GM23338 (cell line): Measurements from ENCODE around the gene FAM20A. TPM values are rescaled to one million over a fixed set of nuclear protein-coding genes. Genes with fewer than 3 reads are reported as not detected.
A peak's percentile ranks its signal among the peaks of the same experiment; 100 is the strongest.

Source experiments
- ATAC-seq: fragments of 200-7000 bp; cut with Tn5 transposase; 3 replicates; pipeline ENCODE4 v1.9.1; 2020
- DNase-seq: peaks from one replicate; pipeline ENCODE4 v3.0.0-alpha.2; 2015; ENCODE audit warnings: low spot score
- H2AFZ ChIP-seq: fragments of 200-600 bp; sonication (generic); 2 replicates; pipeline ENCODE4 v1.8.0; 2016; ENCODE audit warnings: antibody characterized with exemption, mild to moderate bottlenecking, moderate library complexity
- H3F3A ChIP-seq: fragments of 200-600 bp; sonication (generic); replicated peaks from 2 replicates; pipeline ENCODE4 v1.8.0; 2017; ENCODE audit warnings: antibody characterized with exemption, mixed run types, low read depth
- H3K27ac ChIP-seq: fragments of 200-600 bp; sonication (generic); 2 replicates; pipeline ENCODE4 v1.6.1; 2016; ENCODE audit warnings: low read depth
- H3K27me3 ChIP-seq: fragments of 200-600 bp; sonication (generic); 2 replicates; pipeline ENCODE4 v1.8.0; 2016; ENCODE audit warnings: mild to moderate bottlenecking, mixed run types, moderate library complexity; ENCODE audit not compliant: insufficient read depth
- H3K36me3 ChIP-seq: fragments of 200-600 bp; sonication (generic); 2 replicates; pipeline ENCODE4 v1.8.0; 2016; ENCODE audit warnings: mild to moderate bottlenecking; ENCODE audit not compliant: insufficient read depth
- H3K4me1 ChIP-seq: fragments of 200-600 bp; sonication (generic); 2 replicates; pipeline ENCODE4 v1.8.0; 2016; ENCODE audit warnings: mild to moderate bottlenecking, moderate library complexity; ENCODE audit not compliant: insufficient read depth
- H3K4me2 ChIP-seq: fragments of 200-600 bp; sonication (generic); 2 replicates; pipeline ENCODE4 v1.7.1; 2017; ENCODE audit warnings: mixed run types
- H3K4me3 ChIP-seq: fragments of 200-600 bp; sonication (generic); 2 replicates; pipeline ENCODE4 v1.6.1; 2016; ENCODE audit warnings: mixed run types
- H3K79me2 ChIP-seq: fragments of 200-600 bp; sonication (generic); replicated peaks from 2 replicates; pipeline ENCODE4 v1.8.0; 2017; ENCODE audit warnings: mild to moderate bottlenecking; ENCODE audit not compliant: insufficient read depth
- H3K9me2 ChIP-seq: fragments of 200-600 bp; sonication (generic); 2 replicates; pipeline ENCODE4 v1.8.0; 2017; ENCODE audit not compliant: insufficient read depth
- H4K20me1 ChIP-seq: fragments of 200-600 bp; sonication (generic); replicated peaks from 2 replicates; pipeline ENCODE4 v1.8.0; 2017; ENCODE audit warnings: mild to moderate bottlenecking; ENCODE audit not compliant: insufficient read depth
- H3K27ac Mint-ChIP-seq: 2 replicates; pipeline ENCODE4 v1.8.0; 2020; ENCODE audit warnings: inconsistent platforms, mild to moderate bottlenecking, moderate library complexity, mixed read lengths
- H3K27me3 Mint-ChIP-seq: 3 replicates; pipeline ENCODE4 v1.8.0; 2022; ENCODE audit warnings: low read depth, mild to moderate bottlenecking, moderate library complexity, mixed read lengths, inconsistent platforms; ENCODE audit not compliant: insufficient read depth, poor library complexity
- H3K36me3 Mint-ChIP-seq: 3 replicates; pipeline ENCODE4 v1.8.0; 2021; ENCODE audit warnings: low read depth, mild to moderate bottlenecking, inconsistent platforms, moderate library complexity, mixed read lengths
- H3K4me1 Mint-ChIP-seq: 3 replicates; pipeline ENCODE4 v1.8.0; 2020; ENCODE audit warnings: mild to moderate bottlenecking, inconsistent platforms, mixed read lengths
- H3K4me3 Mint-ChIP-seq: 3 replicates; pipeline ENCODE4 v1.8.0; 2021; ENCODE audit warnings: moderate library complexity, mild to moderate bottlenecking, inconsistent platforms, mixed read lengths
- H3K9me3 Mint-ChIP-seq: 3 replicates; pipeline ENCODE4 v1.8.0; 2020; ENCODE audit warnings: moderate library complexity, mild to moderate bottlenecking, inconsistent platforms, mixed read lengths
- EZH2phosphoT487 ChIP-seq: fragments of 200-600 bp; sonication (generic); IDR thresholded peaks from one replicate; pipeline ENCODE4 v1.8.1; 2018; ENCODE audit warnings: antibody characterized with exemption; ENCODE audit not compliant: unreplicated experiment
- POLR2AphosphoS5 ChIP-seq: IDR thresholded peaks from 2 replicates; pipeline ENCODE4 v1.6.1; 2016; ENCODE audit warnings: antibody characterized with exemption, low read depth
- STAT1 ChIP-seq: IDR thresholded peaks from one replicate; pipeline ENCODE4 v1.6.1; 2016; ENCODE audit warnings: antibody characterized with exemption; ENCODE audit not compliant: unreplicated experiment
- ZNF114 ChIP-seq: fragments of 250-450 bp; sonication (Bioruptor Pico); IDR thresholded peaks from 2 replicates; pipeline ENCODE4 v1.5.0; 2020; ENCODE audit warnings: mild to moderate bottlenecking, moderate library complexity
- polyA plus RNA-seq: library from polyadenylated mRNA; unstranded; fragments of >200 nt; fragmentation: Nextera tagmentation; extraction: Ambion mirVana; gene quantifications from 2 replicates; pipeline ENCODE4 v1.2.1, GENCODE V29; 2016
- total RNA-seq: library from RNA; depleted of rRNA; stranded (reverse); fragments of >200 nt; shearing (Covaris generic); gene quantifications from 2 replicates; pipeline ENCODE4 v1.2.3, GENCODE V29; 2014
- TF ChIP-seq, protein P1 (sequence below): IDR thresholded peaks from one replicate; pipeline ENCODE4 v1.6.1; 2018; ENCODE audit warnings: antibody characterized with exemption; ENCODE audit not compliant: unreplicated experiment
- TF ChIP-seq, protein P2 (sequence below), 2 experiments: fragments of 200-600 bp in 1 of 2; sonication (generic) in 1 of 2; conservative IDR thresholded peaks; 2 replicates each; pipeline versions ENCODE4 v1.5.1 to v1.6.1; 2016 to 2017; ENCODE audit warnings: antibody characterized with exemption in 2 of 2, low read depth in 2 of 2, mild to moderate bottlenecking in 2 of 2, moderate library complexity in 1 of 2

Gene FAM20A
- total and polyA plus RNA-seq, 2 experiments from 2014 or later: 1.3 to 1.6 TPM

DNA sequence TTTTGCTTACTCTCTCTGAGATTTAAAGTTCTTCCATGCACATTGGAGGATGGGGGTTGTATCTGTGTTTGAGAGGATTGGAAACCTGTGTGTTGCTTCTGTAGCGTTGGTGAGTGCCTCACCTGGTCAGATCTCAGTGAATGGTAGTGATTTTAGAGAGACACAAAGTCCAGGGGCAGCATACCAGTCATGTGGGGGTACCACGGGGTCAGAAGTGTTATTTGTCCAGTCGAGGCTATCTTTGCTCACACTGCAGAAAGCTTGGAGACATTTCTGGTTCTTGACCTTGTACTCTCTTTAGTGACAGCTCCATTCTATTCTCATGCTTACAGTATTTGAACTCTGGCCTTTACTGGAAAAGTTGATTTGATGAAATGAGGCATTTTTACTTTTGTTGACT, 65.2 kb downstream of the FAM20A start (continued):
- TF ChIP-seq, protein P1, sequence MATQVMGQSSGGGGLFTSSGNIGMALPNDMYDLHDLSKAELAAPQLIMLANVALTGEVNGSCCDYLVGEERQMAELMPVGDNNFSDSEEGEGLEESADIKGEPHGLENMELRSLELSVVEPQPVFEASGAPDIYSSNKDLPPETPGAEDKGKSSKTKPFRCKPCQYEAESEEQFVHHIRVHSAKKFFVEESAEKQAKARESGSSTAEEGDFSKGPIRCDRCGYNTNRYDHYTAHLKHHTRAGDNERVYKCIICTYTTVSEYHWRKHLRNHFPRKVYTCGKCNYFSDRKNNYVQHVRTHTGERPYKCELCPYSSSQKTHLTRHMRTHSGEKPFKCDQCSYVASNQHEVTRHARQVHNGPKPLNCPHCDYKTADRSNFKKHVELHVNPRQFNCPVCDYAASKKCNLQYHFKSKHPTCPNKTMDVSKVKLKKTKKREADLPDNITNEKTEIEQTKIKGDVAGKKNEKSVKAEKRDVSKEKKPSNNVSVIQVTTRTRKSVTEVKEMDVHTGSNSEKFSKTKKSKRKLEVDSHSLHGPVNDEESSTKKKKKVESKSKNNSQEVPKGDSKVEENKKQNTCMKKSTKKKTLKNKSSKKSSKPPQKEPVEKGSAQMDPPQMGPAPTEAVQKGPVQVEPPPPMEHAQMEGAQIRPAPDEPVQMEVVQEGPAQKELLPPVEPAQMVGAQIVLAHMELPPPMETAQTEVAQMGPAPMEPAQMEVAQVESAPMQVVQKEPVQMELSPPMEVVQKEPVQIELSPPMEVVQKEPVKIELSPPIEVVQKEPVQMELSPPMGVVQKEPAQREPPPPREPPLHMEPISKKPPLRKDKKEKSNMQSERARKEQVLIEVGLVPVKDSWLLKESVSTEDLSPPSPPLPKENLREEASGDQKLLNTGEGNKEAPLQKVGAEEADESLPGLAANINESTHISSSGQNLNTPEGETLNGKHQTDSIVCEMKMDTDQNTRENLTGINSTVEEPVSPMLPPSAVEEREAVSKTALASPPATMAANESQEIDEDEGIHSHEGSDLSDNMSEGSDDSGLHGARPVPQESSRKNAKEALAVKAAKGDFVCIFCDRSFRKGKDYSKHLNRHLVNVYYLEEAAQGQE: no peak
- TF ChIP-seq ZNF114 (CRISPR knock-in tag) (no peak), STAT1 (no peak)
- TF ChIP-seq, protein P2, sequence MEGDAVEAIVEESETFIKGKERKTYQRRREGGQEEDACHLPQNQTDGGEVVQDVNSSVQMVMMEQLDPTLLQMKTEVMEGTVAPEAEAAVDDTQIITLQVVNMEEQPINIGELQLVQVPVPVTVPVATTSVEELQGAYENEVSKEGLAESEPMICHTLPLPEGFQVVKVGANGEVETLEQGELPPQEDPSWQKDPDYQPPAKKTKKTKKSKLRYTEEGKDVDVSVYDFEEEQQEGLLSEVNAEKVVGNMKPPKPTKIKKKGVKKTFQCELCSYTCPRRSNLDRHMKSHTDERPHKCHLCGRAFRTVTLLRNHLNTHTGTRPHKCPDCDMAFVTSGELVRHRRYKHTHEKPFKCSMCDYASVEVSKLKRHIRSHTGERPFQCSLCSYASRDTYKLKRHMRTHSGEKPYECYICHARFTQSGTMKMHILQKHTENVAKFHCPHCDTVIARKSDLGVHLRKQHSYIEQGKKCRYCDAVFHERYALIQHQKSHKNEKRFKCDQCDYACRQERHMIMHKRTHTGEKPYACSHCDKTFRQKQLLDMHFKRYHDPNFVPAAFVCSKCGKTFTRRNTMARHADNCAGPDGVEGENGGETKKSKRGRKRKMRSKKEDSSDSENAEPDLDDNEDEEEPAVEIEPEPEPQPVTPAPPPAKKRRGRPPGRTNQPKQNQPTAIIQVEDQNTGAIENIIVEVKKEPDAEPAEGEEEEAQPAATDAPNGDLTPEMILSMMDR (conservative IDR thresholded peaks at IDR 0.05; ENCODE audit: low read depth in 2 of 2): no peak

DNA sequence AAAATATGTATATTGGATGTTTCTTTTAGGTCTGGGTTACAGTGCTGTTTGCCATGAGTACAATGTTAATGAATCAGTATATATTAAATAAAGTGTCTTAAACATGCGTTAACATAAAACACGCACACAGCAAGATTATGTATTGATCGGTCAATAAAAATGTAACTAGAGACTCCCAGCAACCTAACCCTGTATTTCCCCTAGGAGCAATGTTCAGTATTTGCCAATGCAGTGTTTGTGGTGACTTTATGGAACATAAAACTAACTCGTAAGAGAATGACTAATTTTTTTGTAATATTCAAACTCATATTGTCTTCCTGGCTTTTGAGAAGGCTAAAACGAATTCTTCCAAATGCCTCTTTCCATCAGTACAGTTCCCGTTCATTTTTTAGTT, 66.5 kb downstream of the FAM20A start:
- Histone ChIP-seq H3K4me3 (no peak overlapping the region), H3K79me2 (no peaks in the 10 kb centered on the region), H3K27me3 (no peaks in the 10 kb centered on the region), H3K27ac (no peak overlapping the region), H4K20me1 (peaks cover 5% of the 10 kb centered on the region; the same call in 1 of the 2 replicates), H3F3A (no peaks in the 10 kb centered on the region), H3K9me2 (no peaks in the 10 kb centered on the region), H3K36me3 (peaks cover 7% of the 10 kb centered on the region; the same call in 1 of the 2 replicates), H3K4me1 (no peaks in the 10 kb centered on the region), H3K4me2 (no peak overlapping the region), H2AFZ (no peak overlapping the region)
- DNase-seq: no peak
- H3K27ac Mint-ChIP-seq: no peak overlapping the region; the same call in 1 of the 2 replicates
- ATAC-seq: no peak
- TF ChIP-seq EZH2phosphoT487 (no peak), ZNF114 (CRISPR knock-in tag) (no peak)
- peaks cover 36% of the 10 kb centered on the region for H3K36me3 Mint-ChIP-seq
- no peaks in the 10 kb centered on the region for H3K27me3 Mint-ChIP-seq
- H3K4me3 Mint-ChIP-seq: no peak overlapping the region
- H3K4me1 Mint-ChIP-seq: no peaks in the 10 kb centered on the region
- no peaks in the 10 kb centered on the region for H3K9me3 Mint-ChIP-seq

DNA sequence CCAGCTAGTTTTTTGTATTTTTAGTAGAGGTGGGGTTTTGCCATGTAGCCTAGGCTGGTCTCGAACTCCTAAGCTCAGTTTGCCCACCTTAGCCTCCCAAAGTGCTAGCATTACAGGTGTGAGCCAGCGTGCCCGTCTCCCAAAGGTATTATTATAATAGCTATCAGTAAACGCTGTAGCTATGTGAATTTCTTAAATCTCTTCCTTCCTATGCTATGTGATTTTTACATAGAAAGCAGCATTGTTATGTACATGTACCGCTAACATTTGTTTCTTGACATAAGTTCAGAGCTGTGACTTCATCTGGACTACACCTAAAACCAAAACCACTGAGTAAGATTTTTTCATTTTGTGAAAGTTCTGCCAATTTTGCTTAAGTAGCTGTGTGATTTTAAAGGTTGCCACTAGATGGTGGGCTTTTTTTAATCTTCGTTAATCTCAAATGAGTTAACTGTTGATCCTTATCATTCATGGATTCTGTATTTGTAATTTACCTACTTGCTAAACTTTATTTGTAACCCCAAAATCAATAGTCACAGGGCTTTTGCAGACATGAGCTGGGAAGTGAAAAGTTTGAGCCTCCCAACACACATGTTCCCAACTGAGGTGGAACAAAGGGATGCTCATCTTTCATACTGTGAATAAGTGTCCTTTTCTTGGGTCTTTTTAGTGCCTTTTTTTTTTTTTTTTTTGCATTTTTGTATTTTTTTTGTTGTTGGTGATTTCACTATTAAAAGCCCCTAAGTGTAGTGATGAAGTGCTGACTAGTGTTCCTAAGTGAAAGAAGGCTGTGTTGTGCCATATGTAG, 67.1 kb downstream of the FAM20A start:
- ATAC-seq: no peak
- peak; percentile 52 for DNase-seq
- no peaks in the 10 kb centered on the region for H3K27me3 ChIP-seq
- no peak overlapping the region for H3K4me3 ChIP-seq
- no peak overlapping the region for H3K27ac Mint-ChIP-seq
- no peaks in the 10 kb centered on the region for H3K9me3 Mint-ChIP-seq
- TF ChIP-seq, protein P2 (conservative IDR thresholded peaks at IDR 0.05; ENCODE audit: low read depth in 2 of 2): peak in 1 of 2 experiments; percentile 70; a peak in 3 of 4 replicates
- no peak for TF ChIP-seq POLR2AphosphoS5
- no peaks in the 10 kb centered on the region for H3K9me2 ChIP-seq
- H3F3A ChIP-seq: no peaks in the 10 kb centered on the region
- H3K4me3 Mint-ChIP-seq: no peak overlapping the region
- no peak overlapping the region for H2AFZ ChIP-seq
- no peaks in the 10 kb centered on the region for H3K79me2 ChIP-seq
- H4K20me1 ChIP-seq: peaks cover 5% of the 10 kb centered on the region; the same call in 1 of the 2 replicates
- no peak overlapping the region for H3K27ac ChIP-seq
- H3K36me3 Mint-ChIP-seq: peaks cover 36% of the 10 kb centered on the region
- H3K4me2 ChIP-seq: no peak overlapping the region
- H3K36me3 ChIP-seq: peaks cover 13% of the 10 kb centered on the region; the same call in 1 of the 2 replicates
- no peaks in the 10 kb centered on the region for H3K4me1 Mint-ChIP-seq
- no peaks in the 10 kb centered on the region for H3K27me3 Mint-ChIP-seq
- 0 out of 2 replicates have a peak, but pooled peaks cover 6% of the 10 kb centered on the region for H3K4me1 ChIP-seq
